HL-60 (cell line): ENCODE measurements around the gene DUOX2.

Experiments
- DNase-seq, 2 experiments: peaks; one replicate each; pipeline ENCODE4 v3.0.0-alpha.2; 2010 to 2020; ENCODE audit warnings: low read depth in 1 of 2, low spot score in 1 of 2
- H3K27ac ChIP-seq: fragments of 250-450 bp; sonication (Bioruptor Pico); replicated peaks from 2 replicates; pipeline ENCODE4 v1.5.1; 2020; ENCODE audit warnings: mild to moderate bottlenecking, moderate library complexity
- H3K27me3 ChIP-seq: fragments of 250-450 bp; sonication (Bioruptor Pico); 2 replicates; pipeline ENCODE4 v1.5.1; 2021; ENCODE audit warnings: mild to moderate bottlenecking, moderate library complexity; ENCODE audit not compliant: insufficient read depth, poor library complexity, severe bottlenecking
- H3K4me3 ChIP-seq: replicated peaks from 2 replicates; pipeline ENCODE4 v1.5.1; 2011; ENCODE audit warnings: mild to moderate bottlenecking, control low read depth, low read length; ENCODE audit not compliant: insufficient read depth
- GABPA ChIP-seq: IDR thresholded peaks from 2 replicates; pipeline ENCODE4 v1.6.1; 2012; ENCODE audit warnings: low read depth
- POLR2AphosphoS5 ChIP-seq: IDR thresholded peaks from 2 replicates; pipeline ENCODE4 v1.6.1; 2012; ENCODE audit warnings: low read depth
- SPI1 ChIP-seq: IDR thresholded peaks from 2 replicates; pipeline ENCODE4 v1.6.1; 2012; ENCODE audit warnings: low read depth, mild to moderate bottlenecking, borderline replicate concordance
- TF ChIP-seq, protein P1 (sequence below): IDR thresholded peaks from one replicate; pipeline ENCODE4 v1.5.1; 2011; ENCODE audit warnings: low read length, control low read depth, inconsistent platforms; ENCODE audit not compliant: insufficient read depth
- TF ChIP-seq, protein P2 (sequence below): IDR thresholded peaks from 2 replicates; pipeline ENCODE4 v1.6.1; 2012; ENCODE audit warnings: low read depth; ENCODE audit not compliant: insufficient replicate concordance

Gene DUOX2

DNA sequence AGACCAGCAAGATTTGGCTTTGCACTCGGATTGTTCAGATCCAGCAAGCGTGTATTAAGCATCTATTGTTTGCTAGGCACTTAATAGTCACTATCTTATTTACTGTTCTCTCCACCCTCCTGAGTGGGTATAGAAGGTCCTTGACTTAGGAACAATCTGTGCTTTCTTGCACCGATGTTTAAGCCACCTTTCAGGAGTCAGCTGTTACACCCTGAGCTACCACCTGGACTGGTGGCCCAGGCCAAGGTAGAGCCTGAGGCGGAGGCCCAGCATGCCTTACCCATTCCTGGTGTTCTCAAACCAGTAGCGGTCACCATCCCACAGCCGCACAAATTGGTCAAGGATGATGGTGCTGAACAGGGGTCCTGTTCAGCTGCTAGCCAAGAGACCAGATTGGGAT, 25.8 kb upstream of the DUOX2 start:
- Histone ChIP-seq H3K4me3 (no peak overlapping the region), H3K27me3 (peaks cover 11% of the 10 kb centered on the region), H3K27ac (no peak overlapping the region)
- DNase-seq: no peak
- no peak for TF ChIP-seq POLR2AphosphoS5
- no peak for TF ChIP-seq GABPA
- TF ChIP-seq, protein P1, sequence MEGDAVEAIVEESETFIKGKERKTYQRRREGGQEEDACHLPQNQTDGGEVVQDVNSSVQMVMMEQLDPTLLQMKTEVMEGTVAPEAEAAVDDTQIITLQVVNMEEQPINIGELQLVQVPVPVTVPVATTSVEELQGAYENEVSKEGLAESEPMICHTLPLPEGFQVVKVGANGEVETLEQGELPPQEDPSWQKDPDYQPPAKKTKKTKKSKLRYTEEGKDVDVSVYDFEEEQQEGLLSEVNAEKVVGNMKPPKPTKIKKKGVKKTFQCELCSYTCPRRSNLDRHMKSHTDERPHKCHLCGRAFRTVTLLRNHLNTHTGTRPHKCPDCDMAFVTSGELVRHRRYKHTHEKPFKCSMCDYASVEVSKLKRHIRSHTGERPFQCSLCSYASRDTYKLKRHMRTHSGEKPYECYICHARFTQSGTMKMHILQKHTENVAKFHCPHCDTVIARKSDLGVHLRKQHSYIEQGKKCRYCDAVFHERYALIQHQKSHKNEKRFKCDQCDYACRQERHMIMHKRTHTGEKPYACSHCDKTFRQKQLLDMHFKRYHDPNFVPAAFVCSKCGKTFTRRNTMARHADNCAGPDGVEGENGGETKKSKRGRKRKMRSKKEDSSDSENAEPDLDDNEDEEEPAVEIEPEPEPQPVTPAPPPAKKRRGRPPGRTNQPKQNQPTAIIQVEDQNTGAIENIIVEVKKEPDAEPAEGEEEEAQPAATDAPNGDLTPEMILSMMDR: no peak
- TF ChIP-seq SPI1: no peak
- TF ChIP-seq, protein P2, sequence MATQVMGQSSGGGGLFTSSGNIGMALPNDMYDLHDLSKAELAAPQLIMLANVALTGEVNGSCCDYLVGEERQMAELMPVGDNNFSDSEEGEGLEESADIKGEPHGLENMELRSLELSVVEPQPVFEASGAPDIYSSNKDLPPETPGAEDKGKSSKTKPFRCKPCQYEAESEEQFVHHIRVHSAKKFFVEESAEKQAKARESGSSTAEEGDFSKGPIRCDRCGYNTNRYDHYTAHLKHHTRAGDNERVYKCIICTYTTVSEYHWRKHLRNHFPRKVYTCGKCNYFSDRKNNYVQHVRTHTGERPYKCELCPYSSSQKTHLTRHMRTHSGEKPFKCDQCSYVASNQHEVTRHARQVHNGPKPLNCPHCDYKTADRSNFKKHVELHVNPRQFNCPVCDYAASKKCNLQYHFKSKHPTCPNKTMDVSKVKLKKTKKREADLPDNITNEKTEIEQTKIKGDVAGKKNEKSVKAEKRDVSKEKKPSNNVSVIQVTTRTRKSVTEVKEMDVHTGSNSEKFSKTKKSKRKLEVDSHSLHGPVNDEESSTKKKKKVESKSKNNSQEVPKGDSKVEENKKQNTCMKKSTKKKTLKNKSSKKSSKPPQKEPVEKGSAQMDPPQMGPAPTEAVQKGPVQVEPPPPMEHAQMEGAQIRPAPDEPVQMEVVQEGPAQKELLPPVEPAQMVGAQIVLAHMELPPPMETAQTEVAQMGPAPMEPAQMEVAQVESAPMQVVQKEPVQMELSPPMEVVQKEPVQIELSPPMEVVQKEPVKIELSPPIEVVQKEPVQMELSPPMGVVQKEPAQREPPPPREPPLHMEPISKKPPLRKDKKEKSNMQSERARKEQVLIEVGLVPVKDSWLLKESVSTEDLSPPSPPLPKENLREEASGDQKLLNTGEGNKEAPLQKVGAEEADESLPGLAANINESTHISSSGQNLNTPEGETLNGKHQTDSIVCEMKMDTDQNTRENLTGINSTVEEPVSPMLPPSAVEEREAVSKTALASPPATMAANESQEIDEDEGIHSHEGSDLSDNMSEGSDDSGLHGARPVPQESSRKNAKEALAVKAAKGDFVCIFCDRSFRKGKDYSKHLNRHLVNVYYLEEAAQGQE: no peak

DNA sequence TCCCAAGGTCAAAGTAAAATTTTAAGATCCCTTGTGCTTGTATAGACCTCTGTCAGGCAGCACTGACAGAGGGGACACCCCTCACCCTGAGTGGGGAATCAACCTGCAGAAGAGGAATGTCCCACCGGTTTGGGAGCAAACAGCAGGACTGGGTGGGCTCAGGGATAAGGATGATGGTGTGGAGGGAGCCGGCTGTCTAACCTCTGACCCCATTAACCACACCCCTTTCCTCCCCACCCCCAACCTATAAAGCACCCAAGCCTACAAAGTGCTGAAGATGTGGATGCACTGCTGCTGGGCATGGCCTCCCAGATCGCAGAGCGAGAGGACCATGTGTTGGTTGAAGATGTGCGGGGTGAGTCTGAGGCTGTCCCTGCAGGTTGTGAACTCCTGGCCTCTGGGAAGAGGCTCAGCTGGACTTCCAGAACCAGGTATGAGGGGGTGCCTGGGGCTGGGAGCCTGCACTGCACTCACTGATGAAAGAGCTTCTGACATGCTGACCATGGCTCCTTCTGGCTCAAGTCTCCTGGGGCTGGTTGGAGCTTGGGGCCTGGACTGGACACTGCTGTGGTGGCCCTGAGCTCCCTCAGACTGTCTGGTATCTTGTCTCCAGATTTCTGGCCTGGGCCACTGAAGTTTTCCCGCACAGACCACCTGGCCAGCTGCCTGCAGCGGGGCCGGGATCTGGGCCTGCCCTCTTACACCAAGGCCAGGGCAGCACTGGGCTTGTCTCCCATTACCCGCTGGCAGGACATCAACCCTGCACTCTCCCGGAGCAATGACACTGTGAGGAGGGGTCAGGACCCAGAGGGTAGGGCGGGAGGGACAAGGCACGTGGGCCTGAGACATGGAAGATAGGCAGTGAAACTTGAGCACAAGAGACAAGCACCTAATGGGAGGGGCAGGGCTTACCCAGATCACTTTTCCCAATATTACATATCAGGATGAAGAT, 25.1 kb upstream of the DUOX2 start:
- H3K4me3 ChIP-seq: no peak overlapping the region
- H3K27ac ChIP-seq: no peak overlapping the region
- no peak for DNase-seq
- peaks cover 18% of the 10 kb centered on the region for H3K27me3 ChIP-seq
- TF ChIP-seq POLR2AphosphoS5 (no peak), SPI1 (no peak), GABPA (no peak)
- TF ChIP-seq, protein P1: no peak
- TF ChIP-seq, protein P2: no peak

DNA sequence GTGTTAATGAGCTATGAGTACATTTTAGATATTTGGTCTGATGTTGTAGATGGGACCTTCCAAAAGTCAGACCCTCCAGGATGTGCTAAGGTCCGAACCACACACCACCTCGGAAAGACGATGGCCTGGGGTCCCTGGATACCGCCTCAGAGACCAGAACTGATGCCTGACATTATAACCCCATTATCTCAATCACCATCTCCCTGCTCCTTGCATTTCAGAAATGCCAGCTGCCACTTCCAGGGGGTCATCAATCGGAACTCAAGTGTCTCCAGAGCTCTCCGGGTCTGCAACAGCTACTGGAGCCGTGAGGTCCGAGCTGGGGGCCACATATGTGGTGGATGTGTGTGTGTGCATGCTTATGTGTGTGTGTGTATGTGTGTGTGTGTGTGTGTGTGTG, 23.7 kb upstream of the DUOX2 start:
- Histone ChIP-seq H3K27ac (no peak overlapping the region), H3K4me3 (no peak overlapping the region), H3K27me3 (peaks cover 23% of the 10 kb centered on the region)
- TF ChIP-seq, protein P2: no peak
- TF ChIP-seq GABPA (no peak), SPI1 (no peak), POLR2AphosphoS5 (no peak)
- TF ChIP-seq, protein P1: no peak
- no peak for DNase-seq
